Activated CD4-positive, alpha-beta T cell treated with anti-CD3 and anti-CD28 coated beads for 48 hours (primary cell): ENCODE results near the gene TRIOBP.

Source experiments
- DNase-seq: peaks from one replicate; pipeline ENCODE4 v3.0.0-alpha.2; 2020

Gene TRIOBP

GRCh38 chr22:37750596-37751162, 53.8 kb downstream of the TRIOBP start:
- DNase-seq: no peak

- DNase-seq: no peak
Observed at GRCh38 chr22:37751449-37752188, 54.8 kb downstream of the TRIOBP start.

- DNase-seq: no peak
Observed at GRCh38 chr22:37752189-37753087, 55.6 kb downstream of the TRIOBP start.

- no peak for DNase-seq
Observed at GRCh38 chr22:37753746-37754145, 56.9 kb downstream of the TRIOBP start.

GRCh38 chr22:37757663-37758062, 60.8 kb downstream of the TRIOBP start:
- no peak for DNase-seq

- DNase-seq: no peak
Observed at GRCh38 chr22:37758694-37759093, 61.8 kb downstream of the TRIOBP start.

- no peak for DNase-seq
Observed at GRCh38 chr22:37759281-37759680, 62.4 kb downstream of the TRIOBP start.

DNA sequence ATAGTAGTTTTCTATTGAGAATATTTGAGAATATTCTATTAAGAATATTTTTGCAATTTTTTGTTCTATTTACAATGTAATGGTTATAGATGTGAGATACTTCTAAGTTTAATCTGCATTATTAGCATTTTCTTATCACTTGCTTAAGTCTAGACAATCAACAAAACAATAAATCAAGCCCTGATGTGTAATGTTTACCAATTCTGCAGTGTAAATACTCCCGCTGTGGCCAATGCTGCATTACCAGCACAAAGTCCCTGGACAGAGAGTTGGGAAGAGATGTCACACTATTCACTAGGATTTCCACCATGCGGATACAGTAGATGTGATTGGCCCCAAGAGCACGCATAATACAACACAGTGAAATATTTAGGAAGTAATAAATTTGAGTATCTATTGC, 63.3 kb downstream of the TRIOBP start:
- no peak for DNase-seq

DNA sequence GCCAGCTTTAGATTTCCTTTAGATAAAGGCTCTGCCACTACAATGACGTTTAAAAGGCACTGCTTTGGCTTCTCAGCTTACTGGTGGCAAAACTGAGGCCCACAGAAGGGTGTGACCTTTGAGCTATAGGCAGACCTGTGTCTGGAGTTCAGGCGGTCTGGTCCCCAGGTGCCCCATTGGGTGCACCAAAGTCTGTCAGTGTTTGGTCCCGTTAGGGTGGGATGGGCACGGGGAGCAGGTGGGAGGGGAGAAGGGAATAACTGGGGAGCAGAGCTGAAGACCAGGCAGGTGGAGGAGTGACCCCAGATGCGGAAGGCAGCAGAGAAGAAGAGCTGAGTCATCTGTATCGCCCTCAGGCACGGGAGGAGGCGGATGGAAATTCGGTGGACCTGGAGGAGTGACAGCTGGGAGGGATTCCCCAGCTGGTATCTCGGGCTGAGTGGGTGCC, 65.6 kb downstream of the TRIOBP start:
- no peak for DNase-seq

DNA sequence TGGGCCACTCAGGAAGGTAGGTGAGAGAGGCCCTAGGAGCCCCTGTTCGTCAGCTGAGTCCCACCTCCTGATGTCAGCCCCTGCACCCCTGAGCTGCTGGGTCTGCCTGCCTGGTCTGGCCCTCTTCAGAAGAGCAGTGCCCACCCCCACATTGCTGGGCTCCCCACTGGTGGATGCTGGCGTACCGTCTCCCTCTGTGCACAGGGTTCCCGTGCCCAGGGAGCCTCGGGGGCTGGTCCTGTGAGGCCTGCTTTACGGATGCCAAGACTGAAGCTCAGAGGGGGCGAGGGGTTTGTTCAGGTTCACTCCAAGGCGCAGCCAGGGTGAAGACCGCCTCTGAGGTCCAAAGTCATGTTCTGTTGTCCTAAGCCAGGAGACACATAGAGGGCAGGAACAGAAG, 66.2 kb downstream of the TRIOBP start:
- no peak for DNase-seq

DNA sequence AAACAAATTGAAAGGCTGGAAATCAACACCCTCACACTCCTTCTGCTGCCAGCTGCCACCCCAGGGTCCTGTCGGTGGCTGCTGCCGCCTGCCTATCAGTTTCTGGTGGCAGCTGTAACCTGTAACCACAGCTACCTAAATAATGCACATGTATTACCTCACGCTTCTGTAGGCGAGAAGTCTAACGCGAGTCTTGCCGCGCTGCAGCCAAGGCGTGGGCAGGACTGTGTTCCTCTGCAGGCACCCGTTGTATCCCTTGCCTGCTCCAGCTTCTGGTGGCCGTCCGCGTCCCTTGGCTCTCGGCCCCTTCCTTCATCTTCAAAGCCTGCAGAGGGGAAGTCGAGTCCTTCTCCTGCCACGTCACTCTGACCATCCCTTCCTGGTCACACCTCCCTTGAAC, 66.8 kb downstream of the TRIOBP start:
- no peak for DNase-seq

- DNase-seq: no peak
Observed at GRCh38 chr22:37764622-37765021, 67.8 kb downstream of the TRIOBP start.

GRCh38 chr22:37765498-37765897, 68.7 kb downstream of the TRIOBP start:
- no peak for DNase-seq

- DNase-seq: no peak
Observed at GRCh38 chr22:37765953-37766576, 69.2 kb downstream of the TRIOBP start.

GRCh38 chr22:37768273-37768672, 71.4 kb downstream of the TRIOBP start:
- DNase-seq: no peak

DNA sequence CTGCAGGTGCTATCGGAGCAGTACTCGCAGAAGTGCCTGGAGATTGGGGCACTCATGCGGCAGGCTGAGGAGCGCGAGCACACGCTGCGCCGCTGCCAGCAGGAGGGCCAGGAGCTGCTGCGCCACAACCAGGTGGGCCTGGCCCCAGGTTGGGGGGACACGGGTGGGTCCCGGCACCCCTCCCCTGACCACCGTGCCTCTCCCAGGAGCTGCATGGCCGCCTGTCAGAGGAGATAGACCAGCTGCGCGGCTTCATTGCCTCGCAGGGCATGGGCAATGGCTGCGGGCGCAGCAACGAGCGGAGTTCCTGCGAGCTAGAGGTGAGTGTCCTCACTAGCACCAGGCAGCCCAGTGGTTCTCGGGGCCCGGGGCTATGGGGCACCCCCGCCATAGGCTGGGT, 72.2 kb downstream of the TRIOBP start:
- no peak for DNase-seq

GRCh38 chr22:37771081-37771480, 74.2 kb downstream of the TRIOBP start:
- DNase-seq: no peak

- no peak for DNase-seq
Observed at GRCh38 chr22:37771702-37772427, 75.0 kb downstream of the TRIOBP start.

DNA sequence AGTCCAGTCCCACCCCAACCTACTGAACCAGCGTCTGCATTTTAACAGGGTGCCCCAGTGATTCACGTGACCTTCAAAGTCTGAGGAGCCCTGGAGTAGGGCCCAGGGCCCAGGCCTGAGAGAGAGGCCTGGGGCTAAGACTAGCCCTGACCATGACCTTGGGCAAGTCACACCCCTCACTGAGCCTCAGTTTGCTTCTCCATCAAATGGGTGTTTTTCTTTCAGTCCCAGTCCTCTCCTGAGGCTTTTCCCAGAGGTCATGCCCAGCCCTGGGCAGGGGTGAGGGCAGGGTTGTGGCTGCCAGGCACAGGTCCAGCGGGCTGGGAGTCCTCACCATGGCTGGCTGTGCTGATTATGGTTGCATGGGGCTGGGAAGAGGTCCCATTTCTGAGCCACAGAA, 77.9 kb downstream of the TRIOBP start:
- no peak for DNase-seq

- no peak for DNase-seq
Observed at GRCh38 chr22:37775785-37776638, 79.2 kb downstream of the TRIOBP start.

GRCh38 chr22:37776639-37777005, 79.8 kb downstream of the TRIOBP start:
- no peak for DNase-seq
